Endodermal cell (in vitro differentiated cells): Measurements from ENCODE around the gene AREL1. TPM values are rescaled to one million over a fixed set of nuclear protein-coding genes. Genes with fewer than 3 reads are reported as not detected.

Experiments
- DNase-seq: peaks from one replicate; pipeline ENCODE4 v3.0.0-alpha.2; 2017
- H3K27ac ChIP-seq: 2 replicates; pipeline ENCODE4 v1.5.1; 2013; ENCODE audit warnings: mild to moderate bottlenecking, low read depth, low read length, moderate library complexity
- H3K27me3 ChIP-seq: 2 replicates; pipeline ENCODE4 v1.6.1; 2013; ENCODE audit warnings: mild to moderate bottlenecking, low read length, moderate library complexity; ENCODE audit not compliant: insufficient read depth, control insufficient read depth, poor library complexity, severe bottlenecking
- H3K36me3 ChIP-seq: 2 replicates; pipeline ENCODE4 v1.7.0; 2013; ENCODE audit warnings: mild to moderate bottlenecking, low read length, moderate library complexity; ENCODE audit not compliant: control insufficient read depth, insufficient read depth
- H3K4me1 ChIP-seq: one replicate; pipeline ENCODE4 v1.7.0; 2013; ENCODE audit warnings: low read length; ENCODE audit not compliant: control insufficient read depth, insufficient read depth
- H3K4me3 ChIP-seq: 2 replicates; pipeline ENCODE4 v1.5.1; 2013; ENCODE audit warnings: mild to moderate bottlenecking, low read length, moderate library complexity
- H3K9ac ChIP-seq: 2 replicates; pipeline ENCODE4 v1.6.1; 2013; ENCODE audit warnings: mild to moderate bottlenecking, low read length, moderate library complexity; ENCODE audit not compliant: poor library complexity, severe bottlenecking; ENCODE audit errors: extremely low read depth
- H3K9me3 ChIP-seq: 2 replicates; pipeline ENCODE4 v1.6.1; 2013; ENCODE audit warnings: mild to moderate bottlenecking, low read length, moderate library complexity; ENCODE audit not compliant: control insufficient read depth
- H3K27ac Mint-ChIP-seq: 2 replicates; pipeline ENCODE4 v1.8.0; 2020; ENCODE audit warnings: mixed read lengths
- H3K27me3 Mint-ChIP-seq: 2 replicates; pipeline ENCODE4 v1.8.0; 2021; ENCODE audit warnings: mild to moderate bottlenecking, mixed read lengths; ENCODE audit not compliant: insufficient read depth
- H3K36me3 Mint-ChIP-seq: 2 replicates; pipeline ENCODE4 v1.8.0; 2020; ENCODE audit warnings: low read depth, mixed read lengths
- H3K4me1 Mint-ChIP-seq: 2 replicates; pipeline ENCODE4 v1.8.0; 2020; ENCODE audit warnings: mixed read lengths
- H3K4me3 Mint-ChIP-seq: 2 replicates; pipeline ENCODE4 v1.8.0; 2020; ENCODE audit warnings: mild to moderate bottlenecking, moderate library complexity, mixed read lengths
- H3K9me3 Mint-ChIP-seq: 2 replicates; pipeline ENCODE4 v1.8.0; 2020; ENCODE audit warnings: mild to moderate bottlenecking, mixed read lengths
- CTCF ChIP-seq: fragments of 200-600 bp; sonication (generic); conservative IDR thresholded peaks from 2 replicates; pipeline ENCODE4 v1.5.0; 2021; ENCODE audit warnings: antibody characterized with exemption, mild to moderate bottlenecking
- WGBS, 2 experiments: methylation state at CpG; one replicate each; pipeline versions ENCODE4 v1.1.5 to v1.1.7; 2013; ENCODE audit warnings: missing lambda C conversion rate in 2 of 2, mixed read lengths in 1 of 2; ENCODE audit not compliant: insufficient coverage in 1 of 2, insufficient read length in 1 of 2; 5-methylcytosine and 5-hydroxymethylcytosine counted together
- total RNA-seq, 2 donors: library from RNA; stranded (reverse); fragmentation: NEBNext Ultra II Directional in 1 of 2; extraction: Animal tissue kit (Norgen Biotek cat#: 25700) in 1 of 2; gene quantifications; 2 replicates in 1 of 2; 3 replicates in 1 of 2; pipeline ENCODE4 v1.2.1, GENCODE V29; 2021

Gene AREL1
- total RNA-seq, 2 donors from 2014 or later = 36.5 to 39.0 TPM

DNA sequence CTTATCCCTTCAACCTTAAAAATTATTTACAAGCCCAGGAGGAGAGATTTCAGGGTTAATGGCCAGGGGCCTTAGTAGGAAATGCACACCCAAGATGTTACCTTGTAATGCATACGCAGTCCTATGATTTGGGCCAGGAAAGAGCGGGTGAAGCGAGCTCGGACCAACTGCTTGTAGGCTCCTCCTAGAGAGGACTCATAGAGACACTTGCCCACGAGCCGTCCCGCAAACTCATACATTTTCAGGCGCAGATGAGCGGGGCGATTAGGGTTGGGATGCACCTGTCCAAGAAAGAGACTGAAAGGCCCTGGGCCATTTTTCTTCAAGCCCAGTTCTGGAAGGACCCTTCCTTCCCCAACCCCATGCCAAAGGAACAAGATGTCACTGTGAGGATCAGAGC lies 43.0 kb downstream of the AREL1 start:
- no peak for TF ChIP-seq CTCF
- no peaks in the 10 kb centered on the region for H3K4me1 ChIP-seq
- Mint-ChIP-seq H3K36me3 (peaks cover 58% of the 10 kb centered on the region), H3K4me3 (no peak overlapping the region), H3K27me3 (no peaks in the 10 kb centered on the region), H3K9me3 (no peaks in the 10 kb centered on the region), H3K27ac (no peak overlapping the region), H3K4me1 (no peaks in the 10 kb centered on the region)
- H3K27ac ChIP-seq = no peak overlapping the region
- no peaks in the 10 kb centered on the region for H3K9me3 ChIP-seq
- no peak for DNase-seq
- H3K9ac ChIP-seq = no peak overlapping the region
- WGBS, 2 experiments = 97 to 98% methylated on average over 6 to 10 of the region's 10 CpGs
- H3K4me3 ChIP-seq = no peak overlapping the region
- no peaks in the 10 kb centered on the region for H3K27me3 ChIP-seq
- peaks cover 87% of the 10 kb centered on the region for H3K36me3 ChIP-seq

- Histone ChIP-seq H3K9me3 (no peaks in the 10 kb centered on the region), H3K27me3 (no peaks in the 10 kb centered on the region), H3K36me3 (peaks cover 86% of the 10 kb centered on the region), H3K4me1 (no peaks in the 10 kb centered on the region), H3K27ac (no peak overlapping the region), H3K4me3 (no peak overlapping the region), H3K9ac (no peak overlapping the region)
- Mint-ChIP-seq H3K4me3 (no peak overlapping the region), H3K9me3 (no peaks in the 10 kb centered on the region), H3K36me3 (peaks cover 58% of the 10 kb centered on the region), H3K4me1 (no peaks in the 10 kb centered on the region), H3K27ac (no peak overlapping the region), H3K27me3 (no peaks in the 10 kb centered on the region)
- WGBS, 2 experiments = 100% methylated on average over 1 of the region's 1 CpG; no CpG with 5 or more reads in 1 of the 2 experiments
- no peak for TF ChIP-seq CTCF
- no peak for DNase-seq
Observed at GRCh38 chr14:74669256-74669655, 43.6 kb downstream of the AREL1 start.

DNA sequence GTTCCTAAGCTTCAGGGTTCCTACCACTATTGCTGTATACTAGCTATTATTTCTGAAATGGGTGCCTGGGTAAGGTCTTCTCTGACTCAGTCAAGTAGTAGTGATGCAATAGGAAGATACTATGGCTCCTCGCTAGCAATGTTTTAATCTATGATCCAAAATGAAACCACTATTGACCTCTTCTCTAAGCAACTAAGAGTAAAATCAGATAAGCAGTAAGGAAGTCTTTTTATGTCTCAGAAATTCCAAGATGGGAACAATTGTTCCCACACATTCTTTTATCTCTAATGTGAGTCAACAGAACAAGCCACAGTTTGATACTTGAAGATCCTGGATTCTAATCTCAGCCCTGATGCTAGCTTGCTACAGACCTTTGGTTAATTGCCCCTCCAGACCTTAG lies 45.1 kb downstream of the AREL1 start:
- no peak overlapping the region for H3K27ac ChIP-seq
- no peaks in the 10 kb centered on the region for H3K9me3 ChIP-seq
- no peak for TF ChIP-seq CTCF
- Mint-ChIP-seq H3K4me3 (no peak overlapping the region), H3K9me3 (no peaks in the 10 kb centered on the region), H3K27ac (no peak overlapping the region), H3K4me1 (no peaks in the 10 kb centered on the region), H3K36me3 (peaks cover 59% of the 10 kb centered on the region), H3K27me3 (no peaks in the 10 kb centered on the region)
- H3K4me3 ChIP-seq = no peak overlapping the region
- H3K4me1 ChIP-seq = no peaks in the 10 kb centered on the region
- WGBS, 2 experiments = 93% methylated on average over 1 of the region's 1 CpG; no CpG with 5 or more reads in 1 of the 2 experiments
- no peak overlapping the region for H3K9ac ChIP-seq
- peaks cover 86% of the 10 kb centered on the region for H3K36me3 ChIP-seq
- no peaks in the 10 kb centered on the region for H3K27me3 ChIP-seq
- no peak for DNase-seq
